ENCODE measurements around the gene GABRB1.

GABRB1 gene

GRCh38 chr4:47050761-47051725 lies 19.7 kb downstream of the GABRB1 start:
- DNase-seq = no peak

- no peak for DNase-seq
These were observed 22.1 kb downstream of the GABRB1 start for GRCh38 chr4:47053485-47053884.

DNA sequence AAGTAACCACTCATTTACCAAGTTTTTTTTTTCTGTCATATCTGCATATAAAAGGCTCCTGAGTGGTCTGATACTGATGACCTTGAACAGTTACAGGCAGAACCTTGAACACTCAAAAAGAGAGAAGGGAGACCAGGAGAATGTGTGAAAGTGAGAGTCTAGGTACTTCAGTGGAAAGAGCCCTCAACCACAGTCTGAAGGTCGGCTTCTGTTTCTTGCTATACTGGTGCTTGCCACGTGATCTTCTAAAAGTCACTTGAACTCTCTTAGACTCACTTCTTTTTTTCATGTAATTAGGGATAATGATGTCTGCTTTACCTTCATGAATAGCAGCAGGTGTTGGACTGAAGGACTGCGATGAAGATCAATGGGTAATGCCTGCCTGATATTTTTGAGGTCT lies 22.8 kb downstream of the GABRB1 start:
- DNase-seq = no peak

DNA sequence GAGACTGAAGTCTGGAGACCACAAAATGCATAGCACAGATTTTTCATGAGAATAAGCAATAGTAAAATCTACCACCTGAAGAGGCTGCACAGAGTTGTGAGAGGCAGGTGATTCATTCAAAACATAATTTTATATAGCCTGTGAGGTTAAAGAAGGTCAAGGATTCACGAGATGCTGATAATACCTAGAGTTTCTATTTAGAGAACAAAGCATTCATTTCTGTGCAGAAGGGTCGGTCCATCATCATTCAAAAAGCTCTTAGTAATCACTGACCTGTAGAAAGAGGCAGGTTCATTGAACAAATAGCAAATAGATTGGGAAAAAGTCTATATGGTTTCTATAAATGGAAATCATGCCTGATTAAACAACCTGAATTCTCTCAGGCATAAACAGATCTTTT lies 26.6 kb downstream of the GABRB1 start:
- no peak for DNase-seq

GRCh38 chr4:47060561-47060960 lies 29.2 kb downstream of the GABRB1 start:
- DNase-seq = no peak

DNA sequence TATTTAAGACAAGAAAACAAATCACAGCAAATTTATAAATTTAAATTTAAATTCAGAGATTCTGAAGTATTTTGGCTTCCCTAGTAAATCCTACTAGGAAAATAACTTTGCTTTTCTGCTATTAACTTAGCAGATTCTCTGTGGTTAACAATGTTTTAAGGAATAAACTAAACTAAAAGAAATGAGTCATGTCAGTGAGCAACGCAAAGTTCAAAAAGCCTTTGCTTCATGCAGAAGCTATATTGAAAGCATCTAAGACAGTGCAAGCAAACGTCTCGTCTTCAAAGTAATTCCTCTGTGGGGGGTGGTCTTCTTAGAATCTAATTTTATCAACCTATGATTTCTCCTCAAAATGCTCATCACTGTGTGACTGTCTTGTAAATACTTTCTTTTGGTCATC lies 30.1 kb downstream of the GABRB1 start:
- DNase-seq = no peak

DNA sequence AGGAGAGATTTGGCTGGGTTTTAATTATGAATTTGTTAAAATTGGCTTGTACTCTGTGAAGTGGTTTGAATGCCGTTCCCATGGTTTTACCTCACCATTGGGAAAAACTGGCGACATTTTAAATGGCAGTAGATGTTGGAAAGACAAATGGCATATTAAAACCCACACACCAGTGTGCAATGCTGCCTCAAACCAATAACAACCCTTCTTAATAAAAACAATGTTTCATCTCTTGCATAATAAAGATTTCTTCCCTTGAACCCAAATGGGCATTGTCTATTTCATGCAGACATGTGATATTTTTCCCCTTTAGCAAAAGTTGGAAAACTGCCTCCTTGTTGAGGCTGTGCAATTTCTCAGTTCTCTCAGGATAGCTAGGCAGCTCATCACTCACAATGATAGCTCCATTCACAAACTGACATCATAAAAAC lies 33.7 kb downstream of the GABRB1 start:
- no peak for DNase-seq

- DNase-seq = no peak
These were observed 37.6 kb downstream of the GABRB1 start for GRCh38 chr4:47068986-47069385.

- no peak for DNase-seq
These were observed 40.6 kb downstream of the GABRB1 start for GRCh38 chr4:47071901-47072341.

GRCh38 chr4:47073647-47074046 lies 42.3 kb downstream of the GABRB1 start:
- DNase-seq = no peak

- DNase-seq = no peak
These were observed 43.4 kb downstream of the GABRB1 start for GRCh38 chr4:47074816-47075215.

GRCh38 chr4:47075262-47075661 lies 43.9 kb downstream of the GABRB1 start:
- DNase-seq = no peak

GRCh38 chr4:47075919-47076318 lies 44.6 kb downstream of the GABRB1 start:
- no peak for DNase-seq

GRCh38 chr4:47084111-47084510 lies 52.7 kb downstream of the GABRB1 start:
- DNase-seq = no peak

GRCh38 chr4:47084795-47085194 lies 53.4 kb downstream of the GABRB1 start:
- no peak for DNase-seq

DNA sequence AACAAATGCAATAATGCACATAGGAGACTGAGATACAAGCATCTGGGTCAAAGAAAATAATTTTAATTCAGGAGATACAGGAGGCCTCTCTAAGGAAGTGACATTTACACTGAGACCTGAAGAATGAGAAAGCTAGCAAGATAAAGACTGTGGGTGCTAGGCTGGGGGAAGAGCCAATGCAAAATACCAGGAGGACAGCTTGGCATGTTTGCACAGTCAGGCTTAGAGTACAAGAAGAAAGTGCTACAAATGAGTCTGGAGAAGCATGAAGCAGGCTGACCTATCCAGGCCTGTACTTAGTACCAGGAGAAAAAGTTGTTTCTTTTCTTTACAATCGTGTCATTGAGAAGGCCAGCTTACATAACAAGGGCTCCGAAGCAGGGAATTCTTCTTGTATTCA lies 56.9 kb downstream of the GABRB1 start:
- DNase-seq = no peak

- DNase-seq = no peak
These were observed 64.5 kb downstream of the GABRB1 start for GRCh38 chr4:47095884-47096283.

DNA sequence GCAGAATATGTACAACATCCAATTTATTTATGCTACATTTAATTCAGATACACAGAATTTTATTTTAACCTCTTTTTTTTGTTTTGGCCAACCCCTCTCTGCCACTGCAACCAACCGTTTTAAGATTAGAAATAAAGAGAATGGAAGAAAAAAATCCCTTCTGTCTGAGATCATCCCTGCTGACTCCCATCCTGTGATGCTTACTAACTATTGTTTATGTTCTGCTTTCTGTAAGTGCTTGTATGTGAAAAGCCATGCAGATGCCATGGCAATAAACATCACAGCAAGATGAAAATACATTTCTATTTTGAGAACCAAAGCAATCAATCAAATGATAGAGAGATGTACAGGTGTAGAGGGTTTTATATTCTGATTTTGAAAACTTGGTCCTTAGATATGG lies 70.1 kb downstream of the GABRB1 start:
- no peak for DNase-seq

- DNase-seq = no peak
These were observed 73.6 kb downstream of the GABRB1 start for GRCh38 chr4:47104986-47105385.

DNA sequence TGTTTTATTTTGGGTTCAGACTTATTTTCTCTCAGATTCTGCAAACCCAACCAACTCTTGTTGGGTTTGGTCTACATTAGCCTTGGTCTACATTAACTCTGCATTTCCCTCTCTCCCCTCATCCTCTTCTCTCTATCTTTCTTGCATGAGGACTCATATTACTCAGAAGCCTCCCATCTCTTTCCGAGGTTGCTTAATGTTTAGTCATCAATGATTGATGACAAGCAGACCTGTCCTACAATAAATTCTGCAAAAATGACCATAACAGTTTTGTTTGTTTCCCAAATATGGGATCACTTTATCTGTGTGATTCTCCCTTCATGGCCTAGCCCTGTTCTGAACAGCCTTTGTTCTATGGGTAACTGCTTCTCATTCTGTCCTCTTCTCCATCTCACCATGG lies 75.2 kb downstream of the GABRB1 start:
- no peak for DNase-seq

- DNase-seq = no peak
These were observed 78.0 kb downstream of the GABRB1 start for GRCh38 chr4:47109379-47109778.

DNA sequence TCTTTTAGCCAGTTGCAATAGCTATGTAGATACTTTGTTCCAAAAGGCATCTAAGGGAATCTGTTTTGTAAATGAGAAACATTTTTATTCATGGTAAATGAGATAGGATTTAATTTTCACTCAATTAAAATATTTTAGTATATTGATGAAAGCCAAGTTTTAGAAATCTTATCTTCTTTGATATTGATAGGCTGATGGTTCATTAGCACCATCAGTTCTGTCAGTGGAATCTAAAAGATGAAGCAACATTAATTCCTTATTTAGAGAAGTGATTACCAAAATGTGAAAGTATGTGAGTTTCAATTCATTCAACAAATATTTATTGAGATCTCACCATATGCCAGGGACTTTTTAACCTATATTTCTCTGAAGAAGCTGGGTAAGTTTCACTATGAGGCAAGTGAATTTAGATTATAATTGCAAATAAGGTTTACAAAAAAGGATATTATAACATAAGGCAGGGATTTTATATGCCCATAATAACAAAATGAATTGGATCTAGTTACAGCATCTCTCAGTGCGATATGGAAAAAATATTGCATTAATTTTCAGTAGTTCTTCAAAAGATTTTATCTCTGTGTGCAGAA lies 79.3 kb downstream of the GABRB1 start:
- no peak for DNase-seq

DNA sequence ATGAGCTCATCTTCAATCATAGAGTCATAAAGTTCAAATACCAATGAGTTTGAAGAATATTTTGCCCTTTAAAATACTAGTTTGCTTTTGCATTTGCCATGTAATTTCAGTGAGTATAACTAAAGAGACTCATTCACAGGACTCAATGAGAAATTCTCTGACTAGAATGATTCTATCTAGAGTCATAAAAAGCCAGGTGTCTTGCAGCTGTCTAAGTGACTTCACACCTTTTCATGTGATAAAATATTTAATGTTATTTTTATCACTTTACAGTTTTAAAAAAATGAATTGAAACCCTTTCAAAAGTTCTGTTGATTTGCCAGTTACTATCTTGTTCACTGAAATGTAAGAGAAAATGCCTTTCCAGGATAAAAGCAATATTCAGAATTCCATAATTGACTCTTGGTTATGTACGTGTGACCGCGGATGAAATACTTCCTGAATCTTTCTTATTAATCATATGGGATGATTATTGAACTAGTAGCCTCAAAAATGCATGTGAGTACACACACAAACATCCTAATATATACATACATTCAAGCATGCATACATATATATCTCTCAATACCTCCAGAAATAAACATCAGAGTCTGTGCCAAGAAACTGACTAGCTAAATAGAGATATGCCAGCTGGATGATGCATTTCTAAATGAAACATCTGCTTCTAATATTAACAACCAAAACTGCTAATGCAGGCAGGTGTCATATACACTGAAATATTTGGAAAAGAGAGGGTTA lies 87.0 kb downstream of the GABRB1 start:
- no peak for DNase-seq

DNA sequence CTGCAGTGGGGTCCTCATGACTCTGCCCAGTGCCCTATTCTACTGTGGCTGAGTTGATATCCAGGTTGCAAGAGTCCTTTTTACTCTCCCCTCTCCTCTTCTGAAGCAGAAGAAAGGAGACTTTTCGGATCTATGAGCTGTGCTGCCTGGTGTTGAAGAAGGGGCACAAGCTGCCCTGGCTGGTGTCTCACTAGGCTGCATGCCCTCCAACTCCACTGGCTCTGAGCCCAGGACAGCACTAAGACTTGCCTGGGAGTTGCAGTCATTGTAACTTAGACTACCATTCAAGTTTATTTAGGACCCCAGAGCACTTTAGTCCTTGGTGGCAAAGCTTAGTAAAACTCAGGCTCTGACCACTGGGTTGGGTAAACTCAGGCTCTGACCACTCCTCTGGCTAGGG lies 89.4 kb downstream of the GABRB1 start:
- DNase-seq = no peak

Measured in DMS79 treated with DMSO at 0.1 percent for 48 hours (cell line).